GM12878 (cell line): ENCODE measurements around the gene NLRP9. TPM values are rescaled to one million over a fixed set of nuclear protein-coding genes. Genes with fewer than 3 reads are reported as not detected.

Experiments used
- ATAC-seq: fragments of 200-7000 bp; cut with Tn5 transposase; 3 replicates; pipeline ENCODE4 v1.9.1; 2020; ENCODE audit warnings: mild to moderate bottlenecking, moderate library complexity
- BruUV-seq: library from RNA; stranded (reverse); fragments of 400-500 nt; replicated peaks from 2 replicates; lab custom pipeline; 2021; lab: Mats Ljungman, UMichigan
- CTCF ChIA-PET: fragments of 300-600 bp; sonication (Branson Sonifier 250); formaldehyde crosslinking; extraction: SDS; loops from one replicate; lab custom pipeline; 2021; ENCODE audit warnings: inconsistent platforms; lab: Yijun Ruan, JAX
- POLR2A ChIA-PET: fragments of 350-600 bp; formaldehyde crosslinking; extraction: SDS; loops from one replicate; lab custom pipeline; 2021; ENCODE audit warnings: inconsistent platforms; lab: Charles Lee
- RAD21 ChIA-PET: fragments of 300-600 bp; sonication (Branson Sonifier 250); formaldehyde crosslinking; loops from one replicate; lab custom pipeline; 2023; ENCODE audit warnings: antibody characterized with exemption; ENCODE audit not compliant: unreplicated experiment; lab: Charles Lee
- SMC1A ChIA-PET: fragments of 300-600 bp; sonication (Branson Sonifier 250); formaldehyde crosslinking; loops from one replicate; lab custom pipeline; 2023; ENCODE audit not compliant: unreplicated experiment, uncharacterized antibody; lab: Charles Lee
- DNase-seq: peaks from one replicate; pipeline ENCODE4 v3.0.0-alpha.2; 2011; ENCODE audit warnings: low read depth, low spot score
- FAIRE-seq: peaks from 3 replicates; lab custom pipeline; 2011; peaks lifted over from hg19 to GRCh38; lab: Jason Lieb, UNC
- H2AFZ ChIP-seq: 2 replicates; pipeline ENCODE4 v1.6.0; 2011; ENCODE audit warnings: low read depth, low read length, control low read depth; ENCODE audit not compliant: control insufficient read depth
- H3K27ac ChIP-seq: 2 replicates; pipeline ENCODE4 v1.5.1; 2011; ENCODE audit warnings: control low read depth; ENCODE audit not compliant: control insufficient read depth, insufficient read depth
- H3K27me3 ChIP-seq, 2 experiments: replicated peaks in 1 of 2; 2 replicates each; pipeline versions ENCODE4 v1.6.0 to v1.6.1; 2011; ENCODE audit warnings: low read length in 1 of 2; ENCODE audit not compliant: control insufficient read depth in 2 of 2, insufficient read depth in 2 of 2
- H3K36me3 ChIP-seq, 2 experiments: 2 replicates each; pipeline ENCODE4 v1.5.1; 2011; ENCODE audit warnings: low read length in 1 of 2; ENCODE audit not compliant: control insufficient read depth in 2 of 2, insufficient read depth in 2 of 2
- H3K4me1 ChIP-seq: 2 replicates; pipeline ENCODE4 v1.6.1; 2011; ENCODE audit warnings: mild to moderate bottlenecking, low read length, moderate library complexity, mixed read lengths; ENCODE audit not compliant: control insufficient read depth, insufficient read depth
- H3K4me2 ChIP-seq: 2 replicates; pipeline ENCODE4 v1.6.0; 2011; ENCODE audit warnings: control low read depth; ENCODE audit not compliant: control insufficient read depth, insufficient read depth
- H3K4me3 ChIP-seq: fragments of 200-600 bp; sonication (generic); 2 replicates; pipeline ENCODE4 v1.5.1; 2016
- H3K79me2 ChIP-seq: 2 replicates; pipeline ENCODE4 v1.6.0; 2011; ENCODE audit warnings: low read length; ENCODE audit not compliant: control insufficient read depth, insufficient read depth
- H3K9ac ChIP-seq: 2 replicates; pipeline ENCODE4 v1.8.0; 2011; ENCODE audit warnings: low read length, control low read depth, mixed read lengths; ENCODE audit not compliant: control insufficient read depth, insufficient read depth
- H3K9me3 ChIP-seq: replicated peaks from 3 replicates; pipeline ENCODE4 v1.5.1; 2011; ENCODE audit warnings: mild to moderate bottlenecking, low read length; ENCODE audit not compliant: control insufficient read depth, insufficient read depth
- H4K20me1 ChIP-seq: 2 replicates; pipeline ENCODE4 v1.6.0; 2011; ENCODE audit not compliant: control insufficient read depth, insufficient read depth
- BACH1 ChIP-seq: fragments of 450-650 bp; IDR thresholded peaks from 2 replicates; pipeline ENCODE4 v1.6.1; 2017; ENCODE audit warnings: mild to moderate bottlenecking, borderline replicate concordance
- CBFB ChIP-seq: IDR thresholded peaks from 2 replicates; pipeline ENCODE4 v1.6.1; 2016; ENCODE audit warnings: antibody characterized with exemption, low read depth
- FOS ChIP-seq: IDR thresholded peaks from 3 replicates; pipeline ENCODE4 v1.6.1; 2011; ENCODE audit warnings: borderline replicate concordance; ENCODE audit not compliant: insufficient read length; ENCODE audit errors: extremely low read depth
- JUND ChIP-seq: IDR thresholded peaks from 2 replicates; pipeline ENCODE4 v1.6.1; 2012; ENCODE audit warnings: low read depth, mild to moderate bottlenecking, low read length, improper control_type of control experiment, moderate library complexity
- MEF2A ChIP-seq: IDR thresholded peaks from 2 replicates; pipeline ENCODE4 v1.6.1; 2011; ENCODE audit warnings: low read depth, mild to moderate bottlenecking, low read length, moderate library complexity; ENCODE audit not compliant: insufficient read depth
- NRF1 ChIP-seq: conservative IDR thresholded peaks from 2 replicates; pipeline ENCODE4 v1.6.1; 2011; ENCODE audit warnings: mild to moderate bottlenecking, low read depth, low read length, improper control_type of control experiment
- PAX8 ChIP-seq: fragments of 450-650 bp; IDR thresholded peaks from 2 replicates; pipeline ENCODE4 v1.6.1; 2017; ENCODE audit warnings: mild to moderate bottlenecking, moderate library complexity
- POU2F2 ChIP-seq: IDR thresholded peaks from 3 replicates; pipeline ENCODE4 v1.6.1; 2011; ENCODE audit warnings: low read depth, mild to moderate bottlenecking, low read length, borderline replicate concordance
- SREBF1 ChIP-seq: IDR thresholded peaks from 2 replicates; pipeline ENCODE4 v1.6.1; 2012; ENCODE audit warnings: mild to moderate bottlenecking, low read length
- USF1 ChIP-seq: IDR thresholded peaks from 2 replicates; pipeline ENCODE4 v1.6.1; 2011; ENCODE audit warnings: borderline replicate concordance, low read depth, mild to moderate bottlenecking, moderate library complexity, mixed read lengths, low read length; ENCODE audit not compliant: insufficient read depth; ENCODE audit errors: extremely low read length
- ZZZ3 ChIP-seq: IDR thresholded peaks from 2 replicates; pipeline ENCODE4 v1.6.1; 2011; ENCODE audit warnings: low read depth; ENCODE audit not compliant: control insufficient read depth, insufficient read length
- WGBS: methylation state at CpG from one replicate; pipeline ENCODE4 v1.1.6; 2016; ENCODE audit warnings: low lambda C conversion rate; ENCODE audit not compliant: insufficient replicate concordance, insufficient coverage; ENCODE audit errors: missing lambda C conversion rate; 5-methylcytosine and 5-hydroxymethylcytosine counted together
- in situ Hi-C: fragments of 300-500 bp; cut with MboI; formaldehyde crosslinking; loops from 9 replicates; pipeline ENCODE4 v1.14.3; 2018; ENCODE audit warnings: mixed read lengths
- intact Hi-C: fragments of 100-400 bp; cut with micrococcal nuclease; formaldehyde crosslinking; loops from one replicate; pipeline ENCODE4 v1.14.2; 2022; ENCODE audit not compliant: unreplicated experiment
- polyA plus RNA-seq, 11 experiments: library from polyadenylated mRNA; depleted of rRNA in 4 of 11; unstranded in 6 of 11; stranded (reverse) in 5 of 11; fragments of >200 nt; fragmentation: Nextera tagmentation in 4 of 11; fragmentation: Illumina TruSeq in 1 of 11; extraction: Ambion mirVana in 4 of 11; extraction: Trizol in 1 of 11; gene quantifications; 1 replicate in 1 of 11; 2 replicates in 10 of 11; pipeline versions ENCODE4 v1.2.1 to v1.2.3, GENCODE V29; 2011 to 2016; ENCODE audit warnings: inconsistent platforms in 2 of 11, missing spikeins in 2 of 11, low read depth in 1 of 11
- total RNA-seq, 4 experiments: library from RNA; depleted of rRNA in 3 of 4; stranded (reverse); fragments of >200 nt in 3 of 4; fragmentation: Illumina TruSeq in 1 of 4; extraction: Trizol in 1 of 4; gene quantifications; 2 replicates each; pipeline versions ENCODE4 v1.2.1 to v1.2.3, GENCODE V29; 2013 to 2021

Gene NLRP9
- total and polyA plus RNA-seq, 10 of the 15 experiments (the other 5 are each of a cell fraction or from before 2014, with no cell fraction given): not detected

- Histone ChIP-seq H3K27ac (no peak overlapping the region), H3K79me2 (peaks cover 58% of the 10 kb centered on the region), H3K4me2 (no peak overlapping the region), H3K4me3 (no peak overlapping the region), H3K27me3 (no peaks in the 10 kb centered on the region), H3K4me1 (peaks cover 12% of the 10 kb centered on the region), H3K9me3 (no peaks in the 10 kb centered on the region), H3K36me3 (peaks cover 27 to 53% of the 10 kb centered on the region in 2 experiments), H4K20me1 (peaks cover 24% of the 10 kb centered on the region), H2AFZ (no peak overlapping the region), H3K9ac (no peak overlapping the region)
- intact Hi-C loops (no loop called here), in situ Hi-C loops (loop anchor here (25.0 kb wide), 1 partner anchor 1523 kb away; the partner anchor contains the start of gene CNOT3)
- BruUV-seq: no TSS peak
- FAIRE-seq (no peak), DNase-seq (no peak), ATAC-seq (no peak)
- SMC1A ChIA-PET: no interaction called here
- RAD21 ChIA-PET: no interaction called here
- POLR2A ChIA-PET: no interaction called here
- no peak for TF ChIP-seq ZZZ3
- no peak for TF ChIP-seq CBFB
- TF ChIP-seq POU2F2: no peak
- TF ChIP-seq FOS: no peak
- no peak for TF ChIP-seq PAX8
- no peak for TF ChIP-seq NRF1
- no peak for TF ChIP-seq SREBF1
- TF ChIP-seq JUND: no peak
- no peak for TF ChIP-seq MEF2A
- no peak for TF ChIP-seq BACH1
- TF ChIP-seq USF1: no peak
- CTCF ChIA-PET: interaction anchor here (0.5 kb wide), 1 partner anchor 518 kb away, joined by 3 read pairs; no protein-coding TSS in a partner anchor
- 72% methylated on average over 10 of the region's 12 CpGs for WGBS
Measured at GRCh38 chr19:55660404-55660803, 77.8 kb downstream of the NLRP9 start.
